Islet of Langerhans (tissue), 1 donor: ENCODE results near the gene OR8G5.
A peak's percentile ranks its signal among the peaks of the same experiment; 100 is the strongest.
"Not testable (repeated sequence)": the region's sequence is repeated elsewhere in the genome, so short reads cannot be mapped to it uniquely, and the experiment has no call there.

Source experiments
- FAIRE-seq: peaks from one replicate; lab custom pipeline; 2011; peaks lifted over from hg19 to GRCh38; lab: Jason Lieb, UNC

Gene OR8G5, protein sequence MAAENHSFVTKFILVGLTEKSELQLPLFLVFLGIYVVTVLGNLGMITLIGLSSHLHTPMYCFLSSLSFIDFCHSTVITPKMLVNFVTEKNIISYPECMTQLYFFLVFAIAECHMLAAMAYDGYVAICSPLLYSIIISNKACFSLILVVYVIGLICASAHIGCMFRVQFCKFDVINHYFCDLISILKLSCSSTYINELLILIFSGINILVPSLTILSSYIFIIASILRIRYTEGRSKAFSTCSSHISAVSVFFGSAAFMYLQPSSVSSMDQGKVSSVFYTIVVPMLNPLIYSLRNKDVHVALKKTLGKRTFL

DNA sequence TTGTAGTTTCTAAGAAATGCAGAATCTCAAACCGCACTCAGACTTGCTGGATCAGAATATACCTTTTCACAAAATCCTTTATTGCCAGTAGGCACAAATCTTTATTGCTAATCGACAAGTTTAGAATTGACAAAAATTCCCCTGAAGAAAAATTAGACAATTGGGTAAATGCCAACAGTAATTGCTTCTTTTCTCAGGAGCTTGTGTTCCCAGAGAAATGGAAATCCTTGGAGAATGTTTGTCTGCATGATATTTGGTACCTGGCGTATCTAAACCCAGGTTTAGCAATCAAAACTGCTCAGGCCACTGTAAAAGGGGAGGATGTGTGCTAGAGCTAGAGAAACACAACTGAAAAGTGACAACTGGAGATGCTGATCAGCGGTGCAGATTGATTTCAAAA is at the start of gene OR8G5:
Gene OR8G5 (plus strand): TSS at position 301 of the 400 bp plus-strand sequence. CDS start 8,556 bp downstream, outside the sequence.
- FAIRE-seq: no peak

DNA sequence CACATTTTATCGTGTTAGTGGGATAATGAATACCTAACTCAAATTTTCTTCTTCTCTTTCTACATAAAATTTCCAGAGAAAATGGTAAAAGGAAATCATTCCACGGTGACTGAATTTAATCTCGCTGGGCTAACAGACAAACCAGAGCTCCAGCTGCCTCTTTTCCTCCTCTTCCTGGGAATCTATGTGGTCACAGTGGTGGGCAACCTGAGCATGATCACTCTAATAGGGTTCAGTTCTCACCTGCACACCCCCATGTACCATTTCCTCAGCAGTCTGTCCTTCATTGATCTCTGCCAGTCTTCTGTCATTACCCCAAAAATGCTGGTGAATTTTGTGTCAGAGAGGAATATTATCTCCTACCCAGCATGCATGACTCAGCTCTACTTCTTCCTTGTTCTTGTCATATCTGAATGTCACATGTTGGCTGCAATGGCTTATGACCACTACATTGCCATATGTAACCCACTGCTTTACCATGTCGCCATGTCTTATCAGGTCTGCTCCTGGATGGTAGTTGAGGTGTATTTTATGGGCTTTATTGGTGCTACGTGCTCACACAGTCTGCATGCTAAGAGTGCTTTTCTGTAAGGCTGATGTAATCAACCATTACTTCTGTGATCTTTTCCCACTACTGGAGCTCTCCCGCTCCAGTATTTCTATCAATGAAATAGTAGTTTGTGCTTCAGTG is 48.9 kb upstream of the OR8G5 start:
- no peak for FAIRE-seq

DNA sequence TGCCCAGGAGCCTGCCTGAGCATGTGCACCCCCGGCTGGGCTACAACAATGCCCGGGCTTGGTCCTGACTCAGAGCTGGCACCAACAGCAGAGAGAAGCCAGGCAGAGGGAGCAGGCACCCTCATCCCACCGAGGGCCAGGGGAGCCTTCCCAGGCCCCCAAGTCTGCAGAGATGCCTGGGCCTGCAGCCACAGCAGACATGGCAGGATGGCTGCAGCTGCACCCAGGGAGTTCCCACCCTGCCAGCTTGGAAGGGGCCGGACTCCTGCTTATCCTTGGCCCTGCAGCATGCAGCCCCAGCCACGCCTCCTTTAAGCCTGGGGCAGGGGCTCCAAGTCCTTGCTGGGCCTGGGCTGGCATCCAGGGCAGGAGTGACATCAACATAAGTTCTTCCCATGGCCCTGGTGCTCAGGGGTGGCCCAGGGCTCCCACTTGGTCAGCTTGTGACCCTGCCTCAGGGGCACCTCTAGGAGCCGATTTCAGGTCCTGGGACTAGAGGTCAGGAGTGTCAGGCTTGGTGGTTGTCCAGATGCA is 46.3 kb upstream of the OR8G5 start:
- FAIRE-seq: no peak

DNA sequence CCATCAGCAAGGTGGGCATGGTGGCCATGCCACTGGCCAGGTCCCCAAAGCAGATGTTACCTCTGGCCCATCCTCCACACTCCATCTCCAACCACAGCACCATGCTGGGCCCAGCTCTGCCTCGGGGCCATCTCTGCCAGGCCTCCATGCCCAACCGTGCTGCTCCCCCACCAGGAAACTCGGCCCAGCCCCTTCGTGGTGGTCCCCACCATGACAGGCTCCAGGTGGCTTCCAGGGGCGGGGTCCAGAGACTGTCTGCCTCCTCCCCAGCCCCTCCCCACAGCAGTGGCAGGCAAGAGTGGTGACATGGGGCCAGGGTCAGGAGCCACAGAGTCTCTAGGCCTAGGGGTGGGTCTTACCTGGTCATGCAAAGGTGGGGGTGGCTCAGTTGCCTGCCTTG is 45.8 kb upstream of the OR8G5 start:
- no peak for FAIRE-seq

DNA sequence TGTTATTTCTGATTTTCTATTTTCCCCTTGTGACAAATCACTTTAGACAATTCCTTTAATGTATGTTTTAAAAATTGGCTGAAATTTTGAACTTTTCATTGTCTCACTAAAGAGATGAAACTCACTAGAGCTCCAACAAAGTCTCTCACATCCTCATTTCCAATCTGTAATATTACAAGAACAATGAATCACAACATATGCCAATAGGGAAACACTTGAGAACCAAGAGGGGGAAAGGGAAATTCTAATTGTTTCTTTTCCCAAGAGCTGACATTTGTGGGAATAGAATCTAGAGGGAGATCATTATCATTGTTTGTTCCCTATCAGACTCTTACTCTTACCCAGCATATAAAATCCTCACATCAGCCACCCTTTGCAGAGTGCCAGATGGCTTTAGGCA is 44.9 kb upstream of the OR8G5 start:
- FAIRE-seq: peak; percentile 9

DNA sequence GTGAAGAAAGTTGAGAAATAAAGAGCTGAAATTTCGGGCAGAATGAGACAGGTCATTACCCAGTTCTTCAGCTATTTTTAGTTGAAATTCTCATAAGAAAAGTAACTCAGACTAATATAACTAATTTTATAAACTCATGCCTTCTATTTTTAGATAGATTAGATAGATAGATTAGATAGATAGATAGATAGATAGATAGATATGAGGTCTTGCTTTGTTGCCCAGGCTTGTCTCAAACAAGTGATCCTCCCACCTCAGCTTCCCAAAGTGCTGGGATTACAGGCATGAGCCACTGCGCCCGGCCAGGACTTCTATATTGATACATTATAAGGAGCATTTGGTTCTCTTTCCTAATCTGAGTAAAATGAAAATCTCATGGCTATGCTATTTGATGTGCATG is 42.1 kb upstream of the OR8G5 start:
- FAIRE-seq: no peak

DNA sequence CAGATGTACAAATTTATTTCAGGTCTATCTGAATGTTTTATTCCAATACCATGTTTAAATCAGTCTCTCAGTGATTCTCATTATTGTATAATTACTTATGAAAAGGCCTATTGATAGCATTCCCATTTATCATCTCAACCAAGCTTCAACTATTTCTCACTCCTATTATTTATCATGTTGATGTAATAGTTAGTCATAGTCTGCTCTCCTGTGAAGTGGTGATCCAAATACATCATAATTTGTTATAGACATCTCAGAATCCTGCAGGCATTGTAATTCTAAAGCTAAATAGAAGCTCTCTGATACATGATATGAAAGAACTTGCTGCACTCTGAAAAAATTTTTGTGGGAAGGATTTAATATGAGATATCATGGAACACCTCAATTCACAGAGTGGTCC is 37.0 kb upstream of the OR8G5 start:
- FAIRE-seq: no peak

DNA sequence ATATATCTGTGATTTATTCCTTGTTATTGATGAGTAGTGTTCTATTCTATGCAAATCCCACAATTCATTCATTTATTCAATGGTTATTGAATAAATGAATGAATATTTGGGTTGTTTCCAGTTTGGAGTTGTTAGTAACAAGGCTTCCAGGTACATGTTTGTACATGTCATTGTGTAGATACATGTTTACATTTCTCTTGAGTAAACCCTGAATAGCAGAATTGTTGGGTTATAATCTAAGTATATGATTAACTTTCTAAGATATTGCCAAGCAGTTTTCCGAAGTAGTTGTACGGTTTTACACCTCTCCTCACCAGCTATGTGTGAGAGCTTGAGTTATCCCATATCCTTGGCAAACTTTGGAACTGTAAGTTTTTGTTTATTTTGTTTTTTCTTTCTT is 33.8 kb upstream of the OR8G5 start:
- FAIRE-seq: peak; percentile 9

DNA sequence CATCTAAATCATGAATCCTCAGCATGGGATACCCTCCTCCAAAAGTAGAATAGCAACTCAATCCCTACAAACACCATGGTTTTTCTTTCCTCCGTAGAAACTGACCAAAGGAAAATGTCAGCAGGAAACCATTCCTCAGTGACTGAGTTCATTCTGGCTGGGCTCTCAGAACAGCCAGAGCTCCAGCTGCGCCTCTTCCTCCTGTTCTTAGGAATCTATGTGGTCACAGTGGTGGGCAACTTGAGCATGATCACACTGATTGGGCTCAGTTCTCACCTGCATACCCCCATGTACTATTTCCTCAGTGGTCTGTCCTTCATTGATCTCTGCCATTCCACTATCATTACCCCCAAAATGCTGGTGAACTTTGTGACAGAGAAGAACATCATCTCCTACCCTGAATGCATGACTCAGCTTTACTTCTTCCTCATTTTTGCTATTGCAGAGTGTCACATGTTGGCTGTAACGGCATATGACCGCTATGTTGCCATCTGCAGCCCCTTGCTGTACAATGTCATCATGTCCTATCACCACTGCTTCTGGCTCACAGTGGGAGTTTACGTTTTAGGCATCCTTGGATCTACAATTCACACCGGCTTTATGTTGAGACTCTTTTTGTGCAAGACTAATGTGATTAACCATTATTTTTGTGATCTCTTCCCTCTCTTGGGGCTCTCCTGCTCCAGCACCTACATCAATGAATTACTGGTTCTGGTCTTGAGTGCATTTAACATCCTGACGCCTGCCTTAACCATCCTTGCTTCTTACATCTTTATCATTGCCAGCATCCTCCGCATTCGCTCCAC is 31.4 kb upstream of the OR8G5 start:
- not testable (repeated sequence) for FAIRE-seq

DNA sequence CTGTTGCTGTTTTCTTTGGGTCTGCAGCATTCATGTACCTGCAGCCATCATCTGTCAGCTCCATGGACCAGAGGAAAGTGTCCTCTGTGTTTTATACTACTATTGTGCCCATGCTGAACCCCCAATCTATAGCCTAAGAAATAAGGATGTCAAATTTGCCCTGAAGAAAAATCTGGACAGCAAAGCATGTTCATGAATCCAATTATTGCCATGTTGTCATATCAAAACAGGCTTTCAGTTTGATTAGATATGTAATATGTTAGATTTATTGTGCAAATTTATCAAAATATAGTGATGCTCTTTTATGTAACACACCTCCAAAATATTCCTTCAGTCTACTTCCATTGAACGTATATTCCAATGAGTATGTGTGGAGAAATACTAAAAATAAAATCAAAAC is 30.7 kb upstream of the OR8G5 start:
- FAIRE-seq: no peak

DNA sequence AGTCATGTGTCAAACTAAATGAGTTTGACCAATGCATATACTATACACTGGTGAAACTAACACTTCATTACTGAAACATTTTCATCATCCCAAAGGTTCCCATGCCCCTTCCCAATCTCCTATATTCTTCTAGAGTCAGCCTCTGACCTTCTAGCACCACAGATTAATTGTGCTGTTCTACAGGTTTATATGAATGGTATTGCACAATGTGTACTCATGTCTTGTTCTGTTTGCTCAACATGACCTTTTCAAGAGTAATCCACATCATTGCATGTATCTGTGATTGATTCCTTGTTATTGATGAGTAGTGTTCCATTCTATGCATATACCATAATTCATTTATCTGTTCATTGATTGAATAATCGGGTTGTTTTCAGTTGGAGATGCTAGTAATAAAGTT is 22.8 kb upstream of the OR8G5 start:
- no peak for FAIRE-seq

DNA sequence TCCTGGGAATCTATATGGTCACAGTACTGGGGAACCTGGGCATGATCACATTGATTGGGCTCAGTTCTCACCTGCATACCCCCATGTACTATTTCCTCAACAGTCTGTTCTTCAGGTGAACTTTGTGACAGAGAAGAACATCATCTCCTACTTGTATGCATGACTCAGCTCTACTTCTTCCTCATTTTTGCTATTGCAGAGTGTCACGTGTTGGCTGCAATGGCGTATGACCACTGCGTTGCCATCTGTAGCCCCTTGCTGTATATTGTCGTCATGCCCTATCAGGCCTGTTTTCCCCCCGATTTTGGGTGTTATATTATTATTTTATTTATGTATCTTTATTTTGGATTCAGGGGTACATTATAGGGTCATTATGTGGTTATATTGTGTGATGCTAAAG is 17.7 kb upstream of the OR8G5 start:
- no peak for FAIRE-seq

DNA sequence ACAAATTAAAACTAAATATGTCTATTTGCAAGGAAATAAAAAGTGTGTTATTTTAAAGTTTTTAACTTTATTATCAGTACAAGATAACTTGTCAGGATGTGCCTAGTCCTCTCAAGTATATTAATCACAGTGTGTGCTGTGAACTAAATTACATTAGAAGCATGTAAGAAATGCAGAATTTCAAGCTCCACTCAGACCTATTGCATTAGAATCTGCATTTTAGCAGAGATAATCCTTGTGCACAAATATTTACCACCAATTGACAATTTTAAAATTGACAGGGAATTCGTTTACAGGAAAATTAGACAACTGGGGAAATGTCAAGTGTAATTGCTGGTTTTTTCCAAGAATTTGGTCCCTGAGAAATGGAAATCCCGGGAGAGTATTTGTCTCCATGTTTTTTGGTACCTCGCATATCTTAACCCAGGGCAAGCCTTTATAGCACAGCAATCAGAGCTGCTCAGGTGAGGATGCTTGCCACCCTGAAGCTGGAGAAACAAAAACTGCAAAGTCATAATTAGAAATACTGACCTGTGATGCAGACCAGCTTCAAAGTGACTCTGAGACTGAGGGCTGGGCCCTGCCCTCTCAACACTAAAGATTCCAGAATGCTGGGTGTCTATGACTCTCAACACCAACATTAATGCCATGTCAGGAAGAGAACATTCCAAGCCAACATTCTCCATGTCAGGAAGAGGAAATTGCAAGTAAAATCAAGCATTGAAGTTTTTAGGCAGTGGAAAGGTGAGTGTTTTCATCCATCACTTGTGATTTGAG is 15.4 kb upstream of the OR8G5 start, which contains the start of gene OR8G1:
Gene OR8G1 (plus strand): TSS at position 475 of the 777 bp plus-strand sequence. CDS start 8,581 bp downstream, outside the sequence.
- no peak for FAIRE-seq

DNA sequence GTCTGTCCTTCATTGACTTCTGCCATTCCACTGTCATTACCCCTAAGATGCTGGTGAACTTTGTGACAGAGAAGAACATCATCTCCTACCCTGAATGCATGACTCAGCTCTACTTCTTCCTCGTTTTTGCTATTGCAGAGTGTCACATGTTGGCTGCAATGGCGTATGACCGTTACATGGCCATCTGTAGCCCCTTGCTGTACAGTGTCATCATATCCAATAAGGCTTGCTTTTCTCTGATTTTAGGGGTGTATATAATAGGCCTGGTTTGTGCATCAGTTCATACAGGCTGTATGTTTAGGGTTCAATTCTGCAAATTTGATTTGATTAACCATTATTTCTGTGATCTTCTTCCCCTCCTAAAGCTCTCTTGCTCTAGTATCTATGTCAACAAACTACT is 6.3 kb upstream of the OR8G5 start:
- not testable (repeated sequence) for FAIRE-seq

DNA sequence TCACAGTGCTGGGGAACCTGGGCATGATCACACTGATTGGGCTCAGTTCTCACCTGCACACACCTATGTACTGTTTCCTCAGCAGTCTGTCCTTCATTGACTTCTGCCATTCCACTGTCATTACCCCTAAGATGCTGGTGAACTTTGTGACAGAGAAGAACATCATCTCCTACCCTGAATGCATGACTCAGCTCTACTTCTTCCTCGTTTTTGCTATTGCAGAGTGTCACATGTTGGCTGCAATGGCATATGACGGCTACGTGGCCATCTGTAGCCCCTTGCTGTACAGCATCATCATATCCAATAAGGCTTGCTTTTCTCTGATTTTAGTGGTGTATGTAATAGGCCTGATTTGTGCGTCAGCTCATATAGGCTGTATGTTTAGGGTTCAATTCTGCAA is 8.9 kb downstream of the OR8G5 start:
- not testable (repeated sequence) for FAIRE-seq

DNA sequence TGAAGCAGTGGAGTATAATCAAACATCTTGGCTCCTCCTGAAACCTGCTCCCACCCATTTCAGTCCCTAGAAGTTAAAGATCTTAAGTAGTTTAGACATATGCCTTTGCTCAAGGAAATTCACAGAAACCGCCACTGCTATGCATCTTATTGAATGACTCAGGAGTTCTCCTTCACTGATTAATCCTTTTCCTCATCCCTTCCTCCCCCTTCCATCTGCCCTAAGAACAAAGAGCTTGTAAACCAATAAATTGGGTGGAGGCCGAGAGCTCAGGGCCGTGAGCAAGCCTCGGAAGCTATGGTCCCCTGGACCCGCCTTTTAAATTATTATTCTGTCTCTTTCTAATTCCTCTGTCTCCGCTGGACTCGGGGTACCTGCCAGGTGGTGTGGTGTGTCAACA is 14.7 kb downstream of the OR8G5 start:
- FAIRE-seq: not testable (repeated sequence)

DNA sequence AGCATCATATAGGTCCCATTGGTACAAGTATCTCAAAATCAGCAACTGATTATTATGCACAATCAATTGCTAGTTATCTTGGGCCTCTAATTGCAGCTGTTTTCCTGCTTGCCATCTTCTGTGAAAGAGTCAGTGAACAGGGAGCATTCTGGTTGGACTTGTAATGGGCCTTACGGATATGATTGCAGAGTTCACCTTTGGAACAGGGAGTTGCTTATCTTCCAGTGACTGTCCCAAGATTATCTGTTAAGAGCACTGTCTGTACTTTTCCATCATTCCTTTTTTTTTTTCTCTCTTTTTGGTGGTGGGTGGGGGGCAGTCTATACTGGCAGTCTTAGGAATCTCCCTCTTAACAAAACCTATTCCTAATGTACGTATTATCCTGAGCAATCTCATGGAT is 17.8 kb downstream of the OR8G5 start:
- no peak for FAIRE-seq

DNA sequence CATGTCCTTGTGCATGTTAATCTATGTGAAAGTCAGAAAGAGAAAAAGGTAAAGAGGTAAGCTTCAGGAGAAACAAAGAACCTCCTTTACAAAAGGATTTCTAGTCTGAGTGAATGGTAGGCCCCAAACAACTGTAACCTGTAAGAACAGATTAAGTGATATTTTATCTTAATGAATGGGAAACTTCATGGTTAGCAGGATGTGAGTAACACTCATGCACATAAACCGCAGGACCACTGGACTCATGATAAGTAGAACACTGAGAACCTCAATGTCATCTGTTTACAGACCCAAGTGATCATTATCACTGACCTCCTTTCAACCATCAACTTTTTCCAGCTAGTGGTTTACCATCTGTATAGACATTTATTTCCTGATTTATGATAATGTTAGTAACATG is 19.9 kb downstream of the OR8G5 start:
- FAIRE-seq: peak; percentile 74

DNA sequence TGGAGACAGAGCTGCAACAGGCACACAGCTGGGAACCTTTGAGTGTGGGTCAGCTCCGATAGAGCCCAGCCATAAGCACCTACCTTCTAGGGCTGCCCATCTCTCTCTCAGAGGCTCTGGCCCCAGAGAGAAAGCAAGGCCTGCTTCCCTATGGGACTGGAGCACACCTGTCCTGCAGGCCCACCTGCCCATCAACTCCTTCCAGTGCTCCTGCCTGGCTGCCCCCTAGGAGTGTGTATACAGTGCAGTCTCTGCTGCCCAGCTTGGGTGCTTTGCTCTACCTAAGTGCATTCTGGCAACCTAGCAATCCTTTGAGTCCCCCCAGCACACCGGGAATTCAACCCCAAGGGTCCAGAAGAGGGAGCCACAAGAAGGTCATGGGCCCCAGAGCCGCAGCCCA is 21.0 kb downstream of the OR8G5 start:
- FAIRE-seq: no peak

DNA sequence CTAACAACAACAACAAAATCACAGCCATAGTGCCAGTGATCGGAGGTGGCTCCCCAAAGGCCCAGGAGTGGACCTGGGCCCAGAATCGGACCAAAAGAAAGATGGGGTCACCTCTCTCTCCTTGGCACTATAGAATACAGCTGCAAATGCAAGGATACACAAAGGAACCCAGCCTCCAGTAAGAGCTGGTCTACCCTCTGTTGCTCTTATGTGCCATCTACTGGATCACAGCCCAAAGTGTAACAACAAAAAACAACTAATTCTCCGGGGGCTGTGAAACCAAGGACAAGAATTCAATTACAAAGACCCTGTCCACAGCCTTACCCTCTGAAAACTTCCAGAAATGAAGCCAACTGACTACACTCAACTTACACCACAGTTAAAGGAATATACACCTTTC is 21.6 kb downstream of the OR8G5 start:
- FAIRE-seq: peak; percentile 56

DNA sequence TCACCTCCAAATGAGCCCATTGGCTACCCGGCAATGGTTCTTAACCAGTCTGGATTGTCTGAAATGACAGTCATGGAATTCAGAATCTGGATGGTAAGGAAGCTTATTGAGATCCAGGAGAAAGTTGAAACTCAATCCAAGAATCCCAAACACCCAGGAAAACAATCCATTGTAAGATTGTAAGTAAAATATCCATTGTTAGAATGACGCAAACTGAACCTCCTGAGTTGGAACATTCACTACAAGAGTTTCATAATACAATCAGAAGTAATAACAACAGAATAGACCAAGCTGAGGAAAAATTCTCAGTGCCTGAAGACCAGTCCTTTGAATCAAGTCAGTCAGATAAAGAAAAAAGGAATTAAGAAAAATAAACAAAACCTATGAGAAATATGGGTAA is 22.1 kb downstream of the OR8G5 start:
- FAIRE-seq: no peak
